WTC11 (cell line): ENCODE results near the gene BICDL2. TPM values are rescaled to one million over a fixed set of nuclear protein-coding genes. Genes with fewer than 3 reads are reported as not detected.

Source experiments
- ATAC-seq: fragments of 200-7000 bp; cut with Tn5 transposase; 2 replicates; pipeline ENCODE4 v1.10.0; 2021; ENCODE audit warnings: mild to moderate bottlenecking, moderate library complexity
- CTCF ChIA-PET: fragments of 300-600 bp; sonication (Branson Sonifier 250); formaldehyde crosslinking; loops from one replicate; lab custom pipeline; 2021; ENCODE audit warnings: antibody characterized with exemption; lab: Charles Lee
- POLR2A ChIA-PET: fragments of 350-600 bp; sonication (Branson Sonifier 250); formaldehyde crosslinking; loops from one replicate; lab custom pipeline; 2021; ENCODE audit warnings: antibody characterized with exemption; lab: Charles Lee
- DNase-seq: peaks from one replicate; pipeline ENCODE4 v3.0.0; 2021; ENCODE audit warnings: low spot score
- H3K27ac Mint-ChIP-seq: 2 replicates; pipeline ENCODE4 v1.8.0; 2021; ENCODE audit warnings: mixed read lengths
- H3K27me3 Mint-ChIP-seq: 2 replicates; pipeline ENCODE4 v1.8.0; 2021; ENCODE audit warnings: low read depth, mild to moderate bottlenecking, moderate library complexity, mixed read lengths
- H3K36me3 Mint-ChIP-seq: 2 replicates; pipeline ENCODE4 v1.8.0; 2021; ENCODE audit warnings: mixed read lengths
- H3K4me1 Mint-ChIP-seq: 2 replicates; pipeline ENCODE4 v1.8.0; 2022; ENCODE audit warnings: mixed read lengths
- H3K4me3 Mint-ChIP-seq: 2 replicates; pipeline ENCODE4 v1.8.0; 2021; ENCODE audit warnings: mild to moderate bottlenecking, moderate library complexity, mixed read lengths
- H3K9me3 Mint-ChIP-seq: 2 replicates; pipeline ENCODE4 v1.8.0; 2021; ENCODE audit warnings: mixed read lengths
- ATF2 ChIP-seq: sonication (generic); formaldehyde crosslinking; IDR thresholded peaks from 2 replicates; pipeline ENCODE4 v1.8.1; 2022; ENCODE audit warnings: low read depth, missing genetic modification reagents, borderline replicate concordance
- CREM ChIP-seq: sonication (generic); formaldehyde crosslinking; IDR thresholded peaks from 2 replicates; pipeline ENCODE4 v1.8.1; 2022; ENCODE audit warnings: mild to moderate bottlenecking, missing genetic modification reagents, moderate library complexity
- ESRRA ChIP-seq: sonication (generic); formaldehyde crosslinking; IDR thresholded peaks from 2 replicates; pipeline ENCODE4 v1.8.1; 2022; ENCODE audit warnings: mild to moderate bottlenecking, missing genetic modification reagents, borderline replicate concordance
- ETV6 ChIP-seq: sonication (generic); formaldehyde crosslinking; IDR thresholded peaks from 2 replicates; pipeline ENCODE4 v1.8.1; 2022; ENCODE audit warnings: mild to moderate bottlenecking, missing genetic modification reagents
- FOXK1 ChIP-seq: sonication (generic); formaldehyde crosslinking; IDR thresholded peaks from 2 replicates; pipeline ENCODE4 v1.8.0; 2022; ENCODE audit warnings: mild to moderate bottlenecking, moderate library complexity, missing genetic modification reagents
- FOXP1 ChIP-seq: sonication (generic); formaldehyde crosslinking; IDR thresholded peaks from 2 replicates; pipeline ENCODE4 v1.8.0; 2022; ENCODE audit warnings: missing genetic modification reagents, mild to moderate bottlenecking, moderate library complexity, borderline replicate concordance
- HMGA2 ChIP-seq: fragments of 250-450 bp; sonication (Bioruptor Pico); IDR thresholded peaks from 2 replicates; pipeline ENCODE4 v1.4.0; 2021; ENCODE audit warnings: mild to moderate bottlenecking, moderate library complexity
- IRF2 ChIP-seq: sonication (generic); formaldehyde crosslinking; IDR thresholded peaks from 2 replicates; pipeline ENCODE4 v1.8.0; 2022; ENCODE audit warnings: low read depth, missing genetic modification reagents, borderline replicate concordance
- NR2C2 ChIP-seq: sonication (generic); formaldehyde crosslinking; IDR thresholded peaks from 2 replicates; pipeline ENCODE4 v1.8.0; 2022; ENCODE audit warnings: mild to moderate bottlenecking, missing genetic modification reagents
- NR3C1 ChIP-seq: sonication (generic); formaldehyde crosslinking; conservative IDR thresholded peaks from 2 replicates; pipeline ENCODE4 v1.8.1; 2023; ENCODE audit warnings: low read depth, mild to moderate bottlenecking, missing genetic modification reagents
- PREB ChIP-seq: sonication (generic); formaldehyde crosslinking; IDR thresholded peaks from 2 replicates; pipeline ENCODE4 v1.8.1; 2022; ENCODE audit warnings: mild to moderate bottlenecking, missing genetic modification reagents, moderate library complexity, borderline replicate concordance
- RORB ChIP-seq: fragments of 250-450 bp; sonication (Bioruptor Pico); IDR thresholded peaks from 2 replicates; pipeline ENCODE4 v1.9.0; 2021; ENCODE audit warnings: mild to moderate bottlenecking
- ZNF121 ChIP-seq: sonication (generic); formaldehyde crosslinking; IDR thresholded peaks from 2 replicates; pipeline ENCODE4 v1.8.0; 2023; ENCODE audit warnings: missing genetic modification reagents
- ZNF232 ChIP-seq: sonication (generic); formaldehyde crosslinking; IDR thresholded peaks from 2 replicates; pipeline ENCODE4 v1.8.0; 2022; ENCODE audit warnings: mild to moderate bottlenecking, missing genetic modification reagents
- ZNF263 ChIP-seq: sonication (generic); formaldehyde crosslinking; IDR thresholded peaks from 2 replicates; pipeline ENCODE4 v1.8.1; 2022; ENCODE audit warnings: low read depth, mild to moderate bottlenecking, moderate library complexity, missing genetic modification reagents
- ZNF671 ChIP-seq: fragments of 250-450 bp; sonication (Bioruptor Pico); IDR thresholded peaks from 2 replicates; pipeline ENCODE4 v1.8.0; 2021; ENCODE audit warnings: mild to moderate bottlenecking
- total RNA-seq: library from RNA; stranded (reverse); gene quantifications from 3 replicates; pipeline ENCODE4 v1.2.3, GENCODE V29; 2021
- TF ChIP-seq, protein P1 (sequence below): fragments of 250-450 bp; sonication (Bioruptor Pico); IDR thresholded peaks from 2 replicates; pipeline ENCODE4 v2.1.2; 2022; ENCODE audit warnings: mild to moderate bottlenecking, moderate library complexity
- TF ChIP-seq, protein P2 (sequence below): sonication (generic); formaldehyde crosslinking; IDR thresholded peaks from 2 replicates; pipeline ENCODE4 v1.8.1; 2023; ENCODE audit warnings: mild to moderate bottlenecking, missing genetic modification reagents
- TF ChIP-seq, protein P3 (sequence below): sonication (generic); formaldehyde crosslinking; IDR thresholded peaks from 2 replicates; pipeline ENCODE4 v1.8.0; 2023; ENCODE audit warnings: mild to moderate bottlenecking, missing genetic modification reagents

Gene BICDL2
- total RNA-seq, 1 experiment from 2014 or later: 28.2 TPM

GRCh38 chr16:2987286-2987685 lies 49.5 kb downstream of the BICDL2 start (continued):
- TF ChIP-seq RORB (CRISPR knock-in tag) (no peak), ZNF232 (CRISPR knock-in tag) (no peak), ZNF121 (CRISPR knock-in tag) (no peak), PREB (CRISPR knock-in tag) (no peak), ZNF671 (no peak), ATF2 (no peak), FOXK1 (CRISPR knock-in tag) (no peak), NR2C2 (no peak), FOXP1 (no peak)
- TF ChIP-seq, protein P1, sequence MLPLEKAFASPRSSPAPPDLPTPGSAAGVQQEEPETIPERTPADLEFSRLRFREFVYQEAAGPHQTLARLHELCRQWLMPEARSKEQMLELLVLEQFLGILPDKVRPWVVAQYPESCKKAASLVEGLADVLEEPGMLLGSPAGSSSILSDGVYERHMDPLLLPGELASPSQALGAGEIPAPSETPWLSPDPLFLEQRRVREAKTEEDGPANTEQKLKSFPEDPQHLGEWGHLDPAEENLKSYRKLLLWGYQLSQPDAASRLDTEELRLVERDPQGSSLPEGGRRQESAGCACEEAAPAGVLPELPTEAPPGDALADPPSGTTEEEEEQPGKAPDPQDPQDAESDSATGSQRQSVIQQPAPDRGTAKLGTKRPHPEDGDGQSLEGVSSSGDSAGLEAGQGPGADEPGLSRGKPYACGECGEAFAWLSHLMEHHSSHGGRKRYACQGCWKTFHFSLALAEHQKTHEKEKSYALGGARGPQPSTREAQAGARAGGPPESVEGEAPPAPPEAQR (CRISPR knock-in tag): no peak

GRCh38 chr16:2986623-2987188 lies 50.0 kb downstream of the BICDL2 start:
- Mint-ChIP-seq H3K9me3 (no peaks in the 10 kb centered on the region), H3K4me3 (no peak overlapping the region), H3K36me3 (no peaks in the 10 kb centered on the region), H3K27ac (no peak overlapping the region), H3K27me3 (peaks cover 6% of the 10 kb centered on the region; the same call in 1 of the 2 replicates), H3K4me1 (peaks cover 33% of the 10 kb centered on the region)
- ChIA-PET POLR2A (no interaction called here), CTCF (interaction anchor here (1.8 to 2.0 kb wide), 2 partner anchors 16 to 73 kb away, joined by 6 to 8 read pairs; no protein-coding TSS in a partner anchor)
- DNase-seq (no peak), ATAC-seq (no peak)
- no peak for TF ChIP-seq ZNF263

DNA sequence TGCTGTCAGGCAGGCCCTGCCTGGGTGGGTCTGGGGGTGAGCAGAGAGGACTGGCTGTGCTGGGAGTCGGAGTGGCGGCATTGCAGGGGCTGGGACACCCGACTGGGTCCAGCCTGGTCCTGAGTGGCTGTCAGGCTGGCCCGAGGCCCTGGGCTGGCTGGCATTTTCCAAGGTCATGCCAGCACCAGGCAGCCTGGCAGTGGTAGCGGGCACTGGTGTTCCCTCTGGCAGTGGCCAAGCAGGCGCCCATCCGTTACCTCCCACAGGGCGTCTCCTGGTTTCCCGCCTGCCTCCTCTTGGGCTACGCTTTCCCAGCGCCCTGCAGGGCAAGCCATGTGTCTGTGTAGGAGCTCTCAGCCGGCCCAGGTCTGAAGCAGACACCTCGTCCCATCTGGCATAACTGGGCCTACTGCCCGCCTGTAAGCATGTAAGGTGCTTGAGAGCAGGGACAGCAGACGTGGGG lies 50.8 kb downstream of the BICDL2 start:
- Mint-ChIP-seq H3K27ac (no peak overlapping the region), H3K4me3 (no peak overlapping the region), H3K4me1 (peaks cover 41% of the 10 kb centered on the region), H3K9me3 (no peaks in the 10 kb centered on the region), H3K27me3 (peaks cover 6% of the 10 kb centered on the region; the same call in 1 of the 2 replicates), H3K36me3 (no peaks in the 10 kb centered on the region)
- ATAC-seq (no peak), DNase-seq (no peak)
- no peak for TF ChIP-seq ESRRA (CRISPR knock-in tag)
- TF ChIP-seq, protein P2, sequence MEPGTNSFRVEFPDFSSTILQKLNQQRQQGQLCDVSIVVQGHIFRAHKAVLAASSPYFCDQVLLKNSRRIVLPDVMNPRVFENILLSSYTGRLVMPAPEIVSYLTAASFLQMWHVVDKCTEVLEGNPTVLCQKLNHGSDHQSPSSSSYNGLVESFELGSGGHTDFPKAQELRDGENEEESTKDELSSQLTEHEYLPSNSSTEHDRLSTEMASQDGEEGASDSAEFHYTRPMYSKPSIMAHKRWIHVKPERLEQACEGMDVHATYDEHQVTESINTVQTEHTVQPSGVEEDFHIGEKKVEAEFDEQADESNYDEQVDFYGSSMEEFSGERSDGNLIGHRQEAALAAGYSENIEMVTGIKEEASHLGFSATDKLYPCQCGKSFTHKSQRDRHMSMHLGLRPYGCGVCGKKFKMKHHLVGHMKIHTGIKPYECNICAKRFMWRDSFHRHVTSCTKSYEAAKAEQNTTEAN (CRISPR knock-in tag): no peak
- no peak for TF ChIP-seq IRF2 (CRISPR knock-in tag)
- POLR2A ChIA-PET: no interaction called here
- CTCF ChIA-PET: interaction anchor here (0.9 to 2.0 kb wide), 4 partner anchors 14 to 73 kb away, joined by 3 to 8 read pairs (median 3); no protein-coding TSS in a partner anchor

GRCh38 chr16:2985462-2985861 lies 51.3 kb downstream of the BICDL2 start:
- no peak overlapping the region for H3K4me3 Mint-ChIP-seq
- DNase-seq (no peak), ATAC-seq (no peak)
- H3K36me3 Mint-ChIP-seq: no peaks in the 10 kb centered on the region
- H3K27me3 Mint-ChIP-seq: peaks cover 6% of the 10 kb centered on the region; the same call in 1 of the 2 replicates
- CTCF ChIA-PET: interaction anchor here (0.9 to 2.0 kb wide), 5 partner anchors 15 to 74 kb away, joined by 3 to 8 read pairs (median 3); no protein-coding TSS in a partner anchor
- TF ChIP-seq HMGA2 (CRISPR knock-in tag) (no peak), ZNF263 (no peak), ETV6 (CRISPR knock-in tag) (no peak), CREM (no peak), NR3C1 (CRISPR knock-in tag) (no peak)
- TF ChIP-seq, protein P3, sequence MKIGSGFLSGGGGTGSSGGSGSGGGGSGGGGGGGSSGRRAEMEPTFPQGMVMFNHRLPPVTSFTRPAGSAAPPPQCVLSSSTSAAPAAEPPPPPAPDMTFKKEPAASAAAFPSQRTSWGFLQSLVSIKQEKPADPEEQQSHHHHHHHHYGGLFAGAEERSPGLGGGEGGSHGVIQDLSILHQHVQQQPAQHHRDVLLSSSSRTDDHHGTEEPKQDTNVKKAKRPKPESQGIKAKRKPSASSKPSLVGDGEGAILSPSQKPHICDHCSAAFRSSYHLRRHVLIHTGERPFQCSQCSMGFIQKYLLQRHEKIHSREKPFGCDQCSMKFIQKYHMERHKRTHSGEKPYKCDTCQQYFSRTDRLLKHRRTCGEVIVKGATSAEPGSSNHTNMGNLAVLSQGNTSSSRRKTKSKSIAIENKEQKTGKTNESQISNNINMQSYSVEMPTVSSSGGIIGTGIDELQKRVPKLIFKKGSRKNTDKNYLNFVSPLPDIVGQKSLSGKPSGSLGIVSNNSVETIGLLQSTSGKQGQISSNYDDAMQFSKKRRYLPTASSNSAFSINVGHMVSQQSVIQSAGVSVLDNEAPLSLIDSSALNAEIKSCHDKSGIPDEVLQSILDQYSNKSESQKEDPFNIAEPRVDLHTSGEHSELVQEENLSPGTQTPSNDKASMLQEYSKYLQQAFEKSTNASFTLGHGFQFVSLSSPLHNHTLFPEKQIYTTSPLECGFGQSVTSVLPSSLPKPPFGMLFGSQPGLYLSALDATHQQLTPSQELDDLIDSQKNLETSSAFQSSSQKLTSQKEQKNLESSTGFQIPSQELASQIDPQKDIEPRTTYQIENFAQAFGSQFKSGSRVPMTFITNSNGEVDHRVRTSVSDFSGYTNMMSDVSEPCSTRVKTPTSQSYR (CRISPR knock-in tag): no peak
- peaks cover 39% of the 10 kb centered on the region for H3K4me1 Mint-ChIP-seq
- H3K27ac Mint-ChIP-seq: no peak overlapping the region
- POLR2A ChIA-PET: no interaction called here
- no peaks in the 10 kb centered on the region for H3K9me3 Mint-ChIP-seq
